HG03342 (cell line): ENCODE results near the gene CEP250.
"Not testable (repeated sequence)": the region's sequence is repeated elsewhere in the genome, so short reads cannot be mapped to it uniquely, and the experiment has no call there.

ENCODE experiments used
- ATAC-seq: cut with Tn5 transposase; IDR thresholded peaks from one replicate; pipeline ENCODE4 v1.9.1; 2021; ENCODE audit warnings: mild to moderate bottlenecking, moderate library complexity; ENCODE audit not compliant: unreplicated experiment

The CEP250 gene

GRCh38 chr20:35523298-35523888, 68.0 kb downstream of the CEP250 start:
- no peak for ATAC-seq

GRCh38 chr20:35525639-35526038, 70.2 kb downstream of the CEP250 start:
- ATAC-seq: no peak

GRCh38 chr20:35527122-35527769, 71.8 kb downstream of the CEP250 start:
- ATAC-seq: no peak

- ATAC-seq: no peak
Observed at GRCh38 chr20:35529552-35529951, 74.2 kb downstream of the CEP250 start, which contains the start of gene C20orf173. Gene C20orf173 (minus strand): TSS chr20:35529652. CDS start chr20:35529373, 279 bp downstream.

- no peak for ATAC-seq
Observed at GRCh38 chr20:35539756-35540212, 84.4 kb downstream of the CEP250 start.

- no peak for ATAC-seq
Observed at GRCh38 chr20:35541118-35541782, 85.9 kb downstream of the CEP250 start.

- peak; percentile 94 for ATAC-seq
Observed at GRCh38 chr20:35541783-35542662, 86.6 kb downstream of the CEP250 start, which contains the start of gene ERGIC3. Gene ERGIC3 (plus strand): TSS chr20:35542078. CDS start chr20:35542098, 20 bp downstream.

- ATAC-seq: no peak
Observed at GRCh38 chr20:35542990-35543389, 87.6 kb downstream of the CEP250 start.

- no peak for ATAC-seq
Observed at GRCh38 chr20:35544436-35544835, 89.0 kb downstream of the CEP250 start.

- not testable (repeated sequence) for ATAC-seq
Observed at GRCh38 chr20:35544941-35545340, 89.5 kb downstream of the CEP250 start.

- ATAC-seq: no peak
Observed at GRCh38 chr20:35546127-35546526, 90.7 kb downstream of the CEP250 start.

GRCh38 chr20:35547329-35547728, 91.9 kb downstream of the CEP250 start:
- no peak for ATAC-seq

GRCh38 chr20:35551503-35551902, 96.1 kb downstream of the CEP250 start:
- no peak for ATAC-seq

GRCh38 chr20:35552914-35553313, 97.5 kb downstream of the CEP250 start:
- ATAC-seq: no peak

GRCh38 chr20:35555461-35555860, 100.1 kb downstream of the CEP250 start:
- ATAC-seq: not testable (repeated sequence)

- no peak for ATAC-seq
Observed at GRCh38 chr20:35555951-35556645, 100.7 kb downstream of the CEP250 start.

- no peak for ATAC-seq
Observed at GRCh38 chr20:35556871-35557270, 101.5 kb downstream of the CEP250 start.

GRCh38 chr20:35558451-35558850, 103.1 kb downstream of the CEP250 start:
- ATAC-seq: no peak

- ATAC-seq: no peak
Observed at GRCh38 chr20:35559042-35559693, 103.8 kb downstream of the CEP250 start.

- ATAC-seq: no peak
Observed at GRCh38 chr20:35560105-35560511, 104.7 kb downstream of the CEP250 start.
